HUES64 (cell line): Measurements from ENCODE around the gene FXYD3.
A peak's percentile ranks its signal among the peaks of the same experiment; 100 is the strongest.

Source experiments
- H3K27ac ChIP-seq: 2 replicates; pipeline ENCODE4 v1.7.0; 2013; ENCODE audit warnings: low read depth, low read length, inconsistent platforms
- H3K27me3 ChIP-seq: 2 replicates; pipeline ENCODE4 v1.6.1; 2013; ENCODE audit warnings: mild to moderate bottlenecking, low read length; ENCODE audit not compliant: insufficient read depth
- H3K36me3 ChIP-seq: 2 replicates; pipeline ENCODE4 v1.6.1; 2013; ENCODE audit warnings: mild to moderate bottlenecking, low read length; ENCODE audit not compliant: insufficient read depth
- H3K4me1 ChIP-seq: 2 replicates; pipeline ENCODE4 v1.6.1; 2013; ENCODE audit warnings: mild to moderate bottlenecking, low read length, moderate library complexity; ENCODE audit not compliant: insufficient read depth
- H3K4me3 ChIP-seq: 2 replicates; pipeline ENCODE4 v1.5.1; 2013; ENCODE audit warnings: mild to moderate bottlenecking, low read length, moderate library complexity
- H3K9ac ChIP-seq: 2 replicates; pipeline ENCODE4 v1.6.1; 2013; ENCODE audit warnings: mild to moderate bottlenecking, low read depth, low read length
- H3K9me3 ChIP-seq: 2 replicates; pipeline ENCODE4 v1.6.1; 2013; ENCODE audit warnings: low read depth, low read length; ENCODE audit not compliant: insufficient read depth
- WGBS: fragments of 150-250, 120-280 bp; methylation state at CpG from one replicate; pipeline ENCODE4 v1.1.7; 2013; ENCODE audit warnings: missing lambda C conversion rate; 5-methylcytosine and 5-hydroxymethylcytosine counted together

Gene FXYD3

GRCh38 chr19:35088131-35088913 is 27.3 kb upstream of the FXYD3 start:
- Histone ChIP-seq H3K9me3 (no peaks in the 10 kb centered on the region), H3K27me3 (no peaks in the 10 kb centered on the region; the same call in 1 of the 2 replicates), H3K36me3 (no peaks in the 10 kb centered on the region), H3K4me1 (peaks cover 8% of the 10 kb centered on the region), H3K27ac (no peak overlapping the region), H3K9ac (no peak overlapping the region), H3K4me3 (no peak overlapping the region)
- 86% methylated on average over 8 of the region's 8 CpGs for WGBS

- Histone ChIP-seq H3K9ac (no peak overlapping the region), H3K9me3 (no peaks in the 10 kb centered on the region), H3K27ac (no peak overlapping the region), H3K36me3 (no peaks in the 10 kb centered on the region), H3K4me3 (no peak overlapping the region), H3K27me3 (no peaks in the 10 kb centered on the region; the same call in 1 of the 2 replicates), H3K4me1 (peaks cover 8% of the 10 kb centered on the region)
- WGBS: 90% methylated on average over 8 of the region's 8 CpGs
These were observed 26.1 kb upstream of the FXYD3 start for GRCh38 chr19:35089554-35089953.

- WGBS: 75% methylated on average over 8 of the region's 9 CpGs
- H3K9ac ChIP-seq: no peak overlapping the region
These were observed 25.5 kb upstream of the FXYD3 start for GRCh38 chr19:35090160-35090505.

GRCh38 chr19:35090506-35091214 is 25.0 kb upstream of the FXYD3 start:
- H3K27ac ChIP-seq: peak overlapping the region; percentile 39; the same call in 1 of the 2 replicates
- 39% methylated on average over 36 of the region's 36 CpGs for WGBS
- peak overlapping the region; percentile 55 for H3K9ac ChIP-seq
- peaks cover 8% of the 10 kb centered on the region for H3K4me1 ChIP-seq
- no peaks in the 10 kb centered on the region for H3K36me3 ChIP-seq
- no peaks in the 10 kb centered on the region for H3K9me3 ChIP-seq
- no peaks in the 10 kb centered on the region; the same call in 1 of the 2 replicates for H3K27me3 ChIP-seq
- peak overlapping the region; percentile 43 for H3K4me3 ChIP-seq

More at GRCh38 chr19:35090160-35090505, 25.5 kb upstream of the FXYD3 start:
- Histone ChIP-seq H3K27me3 (no peaks in the 10 kb centered on the region; the same call in 1 of the 2 replicates), H3K4me1 (peaks cover 8% of the 10 kb centered on the region), H3K27ac (no peak overlapping the region), H3K9me3 (no peaks in the 10 kb centered on the region), H3K36me3 (no peaks in the 10 kb centered on the region), H3K4me3 (no peak overlapping the region)

GRCh38 chr19:35093430-35093829 is 22.2 kb upstream of the FXYD3 start:
- Histone ChIP-seq H3K4me3 (no peak overlapping the region), H3K9me3 (no peaks in the 10 kb centered on the region), H3K27ac (no peak overlapping the region), H3K27me3 (no peaks in the 10 kb centered on the region; the same call in 1 of the 2 replicates), H3K9ac (no peak overlapping the region), H3K36me3 (no peaks in the 10 kb centered on the region), H3K4me1 (peaks cover 8% of the 10 kb centered on the region)
- WGBS: 97% methylated on average over 5 of the region's 5 CpGs

GRCh38 chr19:35093941-35094647 is 21.5 kb upstream of the FXYD3 start:
- Histone ChIP-seq H3K4me1 (peaks cover 6% of the 10 kb centered on the region), H3K27me3 (no peaks in the 10 kb centered on the region; the same call in 1 of the 2 replicates)
- 95% methylated on average over 11 of the region's 11 CpGs for WGBS

GRCh38 chr19:35094656-35095055 is 21.0 kb upstream of the FXYD3 start:
- H3K27me3 ChIP-seq: no peaks in the 10 kb centered on the region; the same call in 1 of the 2 replicates
- H3K9ac ChIP-seq: no peak overlapping the region
- H3K9me3 ChIP-seq: no peaks in the 10 kb centered on the region
- no peak overlapping the region for H3K4me3 ChIP-seq
- no peaks in the 10 kb centered on the region for H3K36me3 ChIP-seq
- peaks cover 6% of the 10 kb centered on the region for H3K4me1 ChIP-seq
- H3K27ac ChIP-seq: no peak overlapping the region
- 95% methylated on average over 4 of the region's 4 CpGs for WGBS

More at GRCh38 chr19:35093941-35094647, 21.5 kb upstream of the FXYD3 start:
- Histone ChIP-seq H3K36me3 (no peaks in the 10 kb centered on the region), H3K4me3 (no peak overlapping the region), H3K27ac (no peak overlapping the region), H3K9ac (no peak overlapping the region), H3K9me3 (no peaks in the 10 kb centered on the region)

- Histone ChIP-seq H3K9ac (no peak overlapping the region), H3K27ac (no peak overlapping the region), H3K27me3 (no peaks in the 10 kb centered on the region; the same call in 1 of the 2 replicates), H3K4me1 (peaks cover under 1% of the 10 kb centered on the region; the same call in 1 of the 2 replicates), H3K36me3 (no peaks in the 10 kb centered on the region), H3K4me3 (no peak overlapping the region), H3K9me3 (no peaks in the 10 kb centered on the region)
- 82% methylated on average over 8 of the region's 8 CpGs for WGBS
These were observed 19.8 kb upstream of the FXYD3 start for GRCh38 chr19:35095667-35096368.

GRCh38 chr19:35098413-35099049 is 17.1 kb upstream of the FXYD3 start:
- H3K4me3 ChIP-seq: no peak overlapping the region
- H3K9ac ChIP-seq: no peak overlapping the region
- WGBS: 94% methylated on average over 29 of the region's 29 CpGs
- no peaks in the 10 kb centered on the region for H3K9me3 ChIP-seq
- no peaks in the 10 kb centered on the region for H3K36me3 ChIP-seq
- H3K27ac ChIP-seq: no peak overlapping the region
- no peaks in the 10 kb centered on the region for H3K4me1 ChIP-seq
- no peaks in the 10 kb centered on the region for H3K27me3 ChIP-seq

- H3K27ac ChIP-seq: no peak overlapping the region
- WGBS: 92% methylated on average over 21 of the region's 21 CpGs
- no peaks in the 10 kb centered on the region for H3K27me3 ChIP-seq
- H3K4me1 ChIP-seq: no peaks in the 10 kb centered on the region
- H3K4me3 ChIP-seq: no peak overlapping the region
- H3K9ac ChIP-seq: no peak overlapping the region
- no peaks in the 10 kb centered on the region for H3K9me3 ChIP-seq
- H3K36me3 ChIP-seq: no peaks in the 10 kb centered on the region
These were observed 16.3 kb upstream of the FXYD3 start for GRCh38 chr19:35099155-35099896.
